HG03558 (cell line): Measurements from ENCODE around the gene DSCAML1.

ENCODE experiments used
- ATAC-seq: cut with Tn5 transposase; IDR thresholded peaks from one replicate; pipeline ENCODE4 v1.9.1; 2021; ENCODE audit warnings: moderate number of reproducible peaks; ENCODE audit not compliant: unreplicated experiment; ENCODE audit errors: extremely low read depth

The DSCAML1 gene

GRCh38 chr11:117382746-117383145 is 414.3 kb downstream of the DSCAML1 start:
- no peak for ATAC-seq

GRCh38 chr11:117381481-117382387 is 415.3 kb downstream of the DSCAML1 start:
- no peak for ATAC-seq

GRCh38 chr11:117380676-117381075 is 416.3 kb downstream of the DSCAML1 start:
- ATAC-seq: no peak

- no peak for ATAC-seq
Measured at GRCh38 chr11:117378976-117379865, 417.8 kb downstream of the DSCAML1 start.
